Raji (cell line): ENCODE data around the gene PANX1.

Source experiments
- POLR2A ChIP-seq: IDR thresholded peaks from 2 replicates; pipeline ENCODE4 v1.6.1; 2011; ENCODE audit warnings: low read depth, low read length, control low read depth; ENCODE audit not compliant: insufficient read depth

PANX1 gene

GRCh38 chr11:94154095-94154856 is 25.6 kb downstream of the PANX1 start:
- TF ChIP-seq POLR2A: no peak

DNA sequence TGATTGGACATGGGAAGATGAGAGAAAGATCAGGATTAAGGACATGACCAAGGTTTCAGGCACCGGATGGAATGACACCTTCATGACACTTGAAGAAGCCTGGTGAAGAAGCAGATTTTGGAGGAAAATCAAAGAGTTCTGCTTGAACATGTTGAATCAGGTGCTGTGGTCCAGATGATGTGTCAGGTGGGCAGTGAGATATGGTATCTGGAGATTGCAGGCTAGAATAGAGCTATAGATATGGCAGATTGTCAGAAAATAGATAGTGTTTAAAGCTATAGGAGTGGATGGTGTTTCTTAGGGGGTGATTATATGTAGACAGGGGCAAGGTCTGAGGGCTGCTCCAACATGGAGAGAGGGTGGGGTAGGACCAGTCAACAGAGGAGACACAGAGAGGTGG is 40.2 kb downstream of the PANX1 start:
- TF ChIP-seq POLR2A: no peak

DNA sequence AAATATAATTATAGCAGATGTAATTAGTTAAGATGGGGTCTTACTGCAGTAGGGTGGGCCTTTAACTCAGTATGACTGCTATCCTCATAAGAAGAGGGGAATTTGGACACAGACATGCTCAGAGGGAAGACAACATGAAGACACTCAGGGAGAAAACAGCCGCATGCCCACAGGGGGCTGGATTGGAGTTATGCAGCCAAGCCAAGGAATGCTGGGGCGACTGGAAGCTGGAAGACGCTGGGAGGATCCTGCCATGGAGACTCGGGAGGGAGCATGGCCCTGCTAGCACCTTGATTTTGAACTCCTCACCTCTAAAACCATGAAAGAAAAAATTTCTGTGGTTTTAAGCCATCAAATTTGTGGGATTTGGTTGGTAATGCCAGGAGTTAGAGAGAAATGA is 40.9 kb downstream of the PANX1 start:
- no peak for TF ChIP-seq POLR2A

DNA sequence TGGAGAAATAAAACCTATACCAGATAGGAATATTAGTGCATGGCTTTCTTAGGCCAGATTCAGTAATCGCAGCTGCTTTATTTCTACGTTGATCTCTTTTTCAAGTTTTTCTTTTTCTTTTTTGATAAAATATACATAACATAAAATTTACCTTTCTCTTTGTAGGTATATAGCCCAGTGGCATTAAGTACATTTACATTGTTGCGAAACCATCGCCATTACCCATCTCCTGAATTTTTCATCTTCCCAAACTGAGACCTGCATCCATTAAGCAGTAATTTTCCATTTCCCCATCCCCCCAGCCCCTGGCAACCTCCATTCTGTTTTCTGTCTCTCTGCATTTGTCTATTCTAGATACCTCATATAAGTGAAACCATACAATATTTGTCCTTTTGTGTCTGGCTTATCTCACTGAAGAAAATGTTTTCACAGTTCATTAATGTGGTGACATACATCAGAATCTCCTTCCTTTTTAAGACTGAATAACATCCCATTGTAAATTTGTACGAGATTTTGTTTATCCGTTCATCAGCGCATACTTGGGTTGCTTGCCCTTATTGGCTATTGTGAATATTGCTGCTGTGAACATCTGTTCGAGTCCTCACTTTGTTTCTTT is 41.4 kb downstream of the PANX1 start:
- TF ChIP-seq POLR2A: no peak

GRCh38 chr11:94170953-94171352 is 42.3 kb downstream of the PANX1 start:
- no peak for TF ChIP-seq POLR2A

DNA sequence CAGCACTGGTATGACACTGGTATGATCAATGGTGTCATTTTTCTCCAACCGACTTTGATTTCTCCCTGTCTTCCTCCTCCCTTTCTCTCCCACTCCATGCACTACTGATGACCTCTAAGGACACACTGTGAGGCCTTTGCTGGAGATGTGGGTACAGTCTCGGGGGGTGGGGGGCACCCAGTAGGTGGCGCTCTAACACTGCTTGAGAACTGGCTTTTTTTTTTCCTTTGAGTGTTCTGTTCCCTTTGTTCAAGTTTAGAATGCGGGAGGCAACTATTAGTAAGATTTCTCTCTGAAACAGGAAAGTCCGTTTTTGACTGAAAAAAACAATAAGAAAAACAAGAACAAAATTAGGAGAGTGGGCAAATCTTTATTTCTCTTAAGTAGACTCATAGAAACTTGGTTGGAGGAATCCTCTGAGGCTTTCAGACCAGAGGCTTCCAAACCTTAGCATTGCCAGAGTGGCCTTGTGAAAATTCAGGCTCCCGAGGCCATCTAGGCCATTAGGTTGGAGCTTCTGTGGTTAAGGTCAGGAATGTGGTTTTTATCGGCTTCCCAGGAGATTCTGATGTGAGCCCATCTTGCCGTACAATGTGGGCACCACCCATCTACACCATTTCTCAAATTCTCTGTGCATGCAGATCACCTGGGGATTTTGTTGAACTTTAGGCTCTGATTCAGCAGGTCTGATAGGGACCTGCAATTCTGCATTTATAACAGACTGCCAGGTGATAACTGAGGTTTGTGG is 43.2 kb downstream of the PANX1 start:
- TF ChIP-seq POLR2A: no peak

GRCh38 chr11:94175535-94175934 is 46.9 kb downstream of the PANX1 start:
- TF ChIP-seq POLR2A: no peak

DNA sequence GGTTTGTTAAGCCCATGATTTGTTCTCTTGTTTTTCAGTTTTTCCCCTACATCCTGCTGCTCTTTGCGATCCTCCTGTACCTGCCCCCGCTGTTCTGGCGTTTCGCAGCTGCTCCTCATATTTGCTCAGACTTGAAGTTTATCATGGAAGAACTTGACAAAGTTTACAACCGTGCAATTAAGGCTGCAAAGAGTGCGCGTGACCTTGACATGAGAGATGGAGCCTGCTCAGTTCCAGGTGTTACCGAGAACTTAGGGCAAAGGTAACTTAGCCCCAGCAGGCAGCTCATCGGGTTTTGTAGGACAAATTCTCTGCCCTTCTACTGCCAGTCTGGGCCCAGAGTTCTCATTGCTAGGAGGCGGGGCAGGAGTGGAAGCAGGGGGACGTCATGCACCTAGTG is 49.7 kb downstream of the PANX1 start:
- TF ChIP-seq POLR2A: no peak

- TF ChIP-seq POLR2A: no peak
Measured at GRCh38 chr11:94179696-94180095, 51.1 kb downstream of the PANX1 start.

- TF ChIP-seq POLR2A: no peak
Measured at GRCh38 chr11:94181526-94181925, 52.9 kb downstream of the PANX1 start.

DNA sequence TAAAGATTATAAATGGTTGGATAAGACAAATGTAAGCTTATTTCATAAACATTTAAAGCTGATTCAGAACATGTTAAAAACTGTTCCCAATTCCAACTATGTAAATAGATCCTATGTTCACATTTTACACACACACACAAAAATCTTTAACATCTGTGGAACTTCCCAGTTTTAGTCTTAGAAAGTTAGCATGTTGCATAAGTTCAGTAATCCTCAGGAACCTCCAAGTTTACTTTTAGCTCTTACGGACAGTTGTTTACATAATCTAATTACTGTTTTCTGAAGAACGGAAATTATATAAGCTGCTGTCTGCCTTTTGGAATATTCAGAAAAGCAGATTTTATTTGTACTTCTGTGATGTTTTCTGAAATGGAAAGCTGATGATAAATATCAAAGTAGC is 53.3 kb downstream of the PANX1 start:
- no peak for TF ChIP-seq POLR2A

DNA sequence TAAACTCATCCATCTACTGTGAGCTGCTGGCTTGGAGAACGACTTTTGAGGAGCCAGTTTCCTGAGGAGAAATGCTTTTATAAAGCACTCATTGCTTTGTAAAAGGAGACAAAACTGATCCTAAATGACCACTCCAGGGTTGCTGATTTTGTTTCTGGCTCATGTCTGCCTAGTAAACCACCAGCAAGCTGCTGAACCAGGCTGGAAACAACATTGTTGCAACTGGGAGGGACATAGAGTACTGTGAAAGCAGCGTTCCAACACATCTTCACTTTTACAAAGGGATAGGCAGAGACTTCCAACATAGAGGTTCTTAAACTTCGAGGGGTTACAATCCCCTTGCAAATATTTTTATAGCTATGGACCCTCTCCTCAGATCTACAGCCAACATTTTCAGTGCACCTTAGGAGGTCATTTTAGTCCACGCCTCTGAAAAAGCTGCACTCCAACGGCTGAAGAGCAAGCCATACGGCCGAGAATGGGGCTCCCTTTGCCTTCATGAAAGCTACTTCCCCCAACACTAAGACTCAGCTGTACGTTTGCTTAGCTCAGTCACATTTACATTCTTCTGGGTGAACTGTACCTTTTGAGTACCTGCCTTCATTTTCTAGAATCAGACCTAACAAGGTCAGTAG is 54.7 kb downstream of the PANX1 start:
- no peak for TF ChIP-seq POLR2A

DNA sequence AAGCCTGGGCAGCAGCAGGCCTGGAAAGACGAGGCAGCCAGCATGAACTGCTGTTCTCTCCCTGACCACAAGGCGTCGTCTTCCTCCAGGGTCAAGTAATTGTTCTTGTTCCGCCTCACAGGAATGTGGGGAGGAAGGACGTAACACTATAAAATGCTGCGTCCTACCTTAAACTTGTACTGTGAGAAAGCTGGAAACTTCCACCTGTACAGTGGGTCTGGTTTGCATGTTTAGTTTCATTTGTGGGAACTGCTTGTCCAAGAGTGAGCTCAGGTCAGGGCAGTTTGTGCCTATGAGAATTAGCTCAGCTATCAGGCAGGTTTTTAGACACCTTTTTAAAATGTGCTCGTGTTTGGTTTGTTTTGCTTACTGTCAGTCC is 55.2 kb downstream of the PANX1 start:
- no peak for TF ChIP-seq POLR2A

DNA sequence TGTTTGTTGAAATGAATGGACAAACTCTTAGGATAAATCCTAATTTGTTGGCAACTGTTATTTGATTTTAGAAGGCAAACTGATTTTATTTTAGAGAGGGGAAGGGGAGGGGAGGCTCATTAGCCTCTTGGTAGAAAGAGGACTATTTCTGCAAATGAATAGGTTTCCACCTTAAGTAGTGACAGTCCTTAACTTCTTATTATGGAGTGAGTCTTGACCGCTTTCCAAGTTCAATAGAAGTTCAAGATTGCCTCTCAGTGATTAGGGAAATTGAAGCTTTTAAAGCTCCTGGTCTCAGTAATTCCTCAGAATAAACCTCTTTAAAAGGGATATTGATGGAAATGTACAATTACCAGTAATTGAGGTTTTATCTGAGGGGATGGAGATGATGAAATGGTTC is 55.7 kb downstream of the PANX1 start:
- TF ChIP-seq POLR2A: no peak

- no peak for TF ChIP-seq POLR2A
Measured at GRCh38 chr11:94184846-94185245, 56.2 kb downstream of the PANX1 start.

- TF ChIP-seq POLR2A: no peak
Measured at GRCh38 chr11:94185416-94186084, 56.9 kb downstream of the PANX1 start.
